HCT116 (cell line): ENCODE data around the gene BORCS5. TPM values are rescaled to one million over a fixed set of nuclear protein-coding genes. Genes with fewer than 3 reads are reported as not detected.

Source experiments
- ATAC-seq: fragments of 200-7000 bp; cut with Tn5 transposase; 2 replicates; pipeline ENCODE4 v1.9.1; 2020; ENCODE audit warnings: mild to moderate bottlenecking, moderate library complexity
- Bru-seq: library from RNA; stranded (reverse); fragments of 400-500 nt; gene quantifications from one replicate; lab custom pipeline; 2021; lab: Mats Ljungman, UMichigan
- BruChase-seq, 2 experiments: library from RNA; stranded (reverse); fragments of 400-500 nt; gene quantifications; one replicate each; lab custom pipeline; 2021; lab: Mats Ljungman, UMichigan
- BruUV-seq: library from RNA; stranded (reverse); fragments of 400-500 nt; replicated peaks from 2 replicates; lab custom pipeline; 2021; lab: Mats Ljungman, UMichigan
- CTCF ChIA-PET: fragments of 300-600 bp; sonication (Branson Sonifier 250); formaldehyde crosslinking; loops from one replicate; lab custom pipeline; 2021; ENCODE audit warnings: antibody characterized with exemption; lab: Charles Lee
- POLR2A ChIA-PET: fragments of 300-600, 350-600 bp; sonication (Branson Sonifier 250); formaldehyde crosslinking; loops from one replicate; lab custom pipeline; 2021; ENCODE audit warnings: antibody characterized with exemption; lab: Charles Lee
- RAD21 ChIA-PET, 2 experiments: fragments of 300-600 bp; sonication (Branson Sonifier 250); formaldehyde crosslinking; loops; one replicate each; lab custom pipeline; 2023; ENCODE audit warnings: low total read pairs in 2 of 2; ENCODE audit not compliant: uncharacterized antibody in 2 of 2, unreplicated experiment in 2 of 2, low non-redundant PET in 1 of 2; lab: Charles Lee
- DNase-seq: peaks from one replicate; pipeline ENCODE4 v3.0.0-alpha.2; 2010; ENCODE audit warnings: low read depth, low spot score
- H2AFZ ChIP-seq: fragments of 200-600 bp; shearing (Covaris generic), sonication (generic); 2 replicates; pipeline ENCODE4 v1.6.1; 2017; ENCODE audit warnings: low read depth, mixed run types, mixed read lengths, antibody characterized with exemption, low read length; ENCODE audit not compliant: poor library complexity, severe bottlenecking
- H3K27ac ChIP-seq: 2 replicates; pipeline ENCODE4 v1.5.1; 2012; ENCODE audit warnings: low read depth, low read length
- H3K27me3 ChIP-seq: fragments of 200-600 bp; sonication (generic); 2 replicates; pipeline ENCODE4 v1.6.1; 2016; ENCODE audit warnings: mixed run types, low read length, mixed read lengths; ENCODE audit not compliant: insufficient read depth
- H3K36me3 ChIP-seq, 2 experiments: fragments of 200-500 bp in 1 of 2; fragments of 200-600 bp in 1 of 2; sonication (Bioruptor generic) in 1 of 2; sonication (generic) in 1 of 2; 2 replicates each; pipeline versions ENCODE4 v1.5.1 to v1.6.1; 2014 to 2016; ENCODE audit warnings: low read length in 2 of 2, inconsistent platforms in 1 of 2, mixed read lengths in 1 of 2, mixed run types in 1 of 2; ENCODE audit not compliant: insufficient read depth in 2 of 2, control insufficient read depth in 1 of 2
- H3K4me1 ChIP-seq, 2 experiments: fragments of 200-600 bp in 1 of 2; sonication (generic) in 1 of 2; 2 replicates each; pipeline versions ENCODE4 v1.5.1 to v1.6.1; 2012 to 2017; ENCODE audit warnings: low read length in 2 of 2, inconsistent platforms in 1 of 2, mild to moderate bottlenecking in 1 of 2, mixed read lengths in 1 of 2, mixed run types in 1 of 2, moderate library complexity in 1 of 2; ENCODE audit not compliant: insufficient read depth in 2 of 2, control insufficient read depth in 1 of 2
- H3K4me2 ChIP-seq: fragments of 200-600 bp; sonication (generic); 2 replicates; pipeline ENCODE4 v1.6.1; 2017; ENCODE audit warnings: mixed run types, low read length, mixed read lengths
- H3K4me3 ChIP-seq, 2 experiments: fragments of 200-600 bp in 1 of 2; sonication (generic) in 1 of 2; replicated peaks in 1 of 2; 2 replicates each; pipeline ENCODE4 v1.5.1; 2011 to 2016; ENCODE audit warnings: low read length in 2 of 2, control low read depth in 1 of 2, low read depth in 1 of 2, mild to moderate bottlenecking in 1 of 2, mixed read lengths in 1 of 2, mixed run types in 1 of 2
- H3K79me2 ChIP-seq: fragments of 200-600 bp; sonication (generic); 2 replicates; pipeline ENCODE4 v1.6.1; 2017; ENCODE audit warnings: mild to moderate bottlenecking, mixed run types, low read length, moderate library complexity, mixed read lengths; ENCODE audit not compliant: insufficient read depth
- H3K9ac ChIP-seq: fragments of 200-600 bp; sonication (generic); 2 replicates; pipeline ENCODE4 v1.6.1; 2016; ENCODE audit warnings: low read length, mixed read lengths
- H3K9me2 ChIP-seq: fragments of 200-600 bp; sonication (generic), shearing (Covaris generic); 2 replicates; pipeline ENCODE4 v1.6.1; 2017; ENCODE audit warnings: mixed run types, mild to moderate bottlenecking, moderate library complexity; ENCODE audit not compliant: insufficient read depth
- H3K9me3 ChIP-seq, 2 experiments: fragments of 200-500 bp in 1 of 2; fragments of 200-600 bp in 1 of 2; sonication (Bioruptor generic) in 1 of 2; sonication (generic) in 1 of 2; 2 replicates each; pipeline ENCODE4 v1.6.1; 2014 to 2017; ENCODE audit warnings: low read length in 2 of 2, mixed read lengths in 2 of 2, inconsistent platforms in 1 of 2, low read depth in 1 of 2, mild to moderate bottlenecking in 1 of 2, mixed run types in 1 of 2, moderate library complexity in 1 of 2; ENCODE audit not compliant: control insufficient read depth in 1 of 2, insufficient read depth in 1 of 2
- H4K20me1 ChIP-seq: fragments of 200-600 bp; sonication (generic), shearing (Covaris generic); 2 replicates; pipeline ENCODE4 v1.6.1; 2017; ENCODE audit warnings: mixed run types, mild to moderate bottlenecking, moderate library complexity; ENCODE audit not compliant: insufficient read depth
- CBX3 ChIP-seq: IDR thresholded peaks from 2 replicates; pipeline ENCODE4 v1.6.1; 2012; ENCODE audit warnings: low read depth
- CEBPB ChIP-seq: IDR thresholded peaks from 2 replicates; pipeline ENCODE4 v1.6.1; 2012; ENCODE audit warnings: low read depth
- ELF1 ChIP-seq: IDR thresholded peaks from 2 replicates; pipeline ENCODE4 v1.6.1; 2012; ENCODE audit warnings: low read depth, borderline replicate concordance
- EZH2 ChIP-seq: fragments of 200-600 bp; sonication (generic); IDR thresholded peaks from 2 replicates; pipeline ENCODE4 v1.6.1; 2017; ENCODE audit warnings: antibody characterized with exemption, mixed run types
- FOSL1 ChIP-seq: IDR thresholded peaks from 2 replicates; pipeline ENCODE4 v1.6.1; 2012; ENCODE audit warnings: low read depth
- JUND ChIP-seq: IDR thresholded peaks from 2 replicates; pipeline ENCODE4 v1.6.1; 2012
- POLR2A ChIP-seq: IDR thresholded peaks from 2 replicates; pipeline ENCODE4 v1.7.0; 2011; ENCODE audit warnings: borderline replicate concordance; ENCODE audit not compliant: insufficient read depth, insufficient read length; ENCODE audit errors: extremely low read depth
- POLR2AphosphoS5 ChIP-seq: IDR thresholded peaks from 2 replicates; pipeline ENCODE4 v1.6.1; 2011; ENCODE audit warnings: mild to moderate bottlenecking, low read depth, low read length, moderate library complexity
- RAD21 ChIP-seq: IDR thresholded peaks from 2 replicates; pipeline ENCODE4 v1.6.1; 2012; ENCODE audit warnings: low read depth, mild to moderate bottlenecking
- SIN3A ChIP-seq: IDR thresholded peaks from 2 replicates; pipeline ENCODE4 v1.6.1; 2012; ENCODE audit warnings: low read depth
- SP1 ChIP-seq: IDR thresholded peaks from 2 replicates; pipeline ENCODE4 v1.6.1; 2012; ENCODE audit warnings: low read depth
- ZBTB33 ChIP-seq: IDR thresholded peaks from 2 replicates; pipeline ENCODE4 v1.6.1; 2011; ENCODE audit warnings: mild to moderate bottlenecking, low read length, moderate library complexity; ENCODE audit not compliant: insufficient replicate concordance; ENCODE audit errors: extremely low read depth
- ZFX ChIP-seq: fragments of 450-650 bp; IDR thresholded peaks from 2 replicates; pipeline ENCODE4 v1.6.1; 2017
- ZNF274 ChIP-seq: fragments of 200-500 bp; sonication (Bioruptor generic); IDR thresholded peaks from 2 replicates; pipeline ENCODE4 v1.6.1; 2014; ENCODE audit warnings: mild to moderate bottlenecking, low read depth, low read length, inconsistent platforms
- intact Hi-C: fragments of 100-400 bp; cut with micrococcal nuclease; formaldehyde crosslinking; loops from 2 replicates; pipeline ENCODE4 v1.10.0; 2022
- long read RNA-seq: library from polyadenylated mRNA; unstranded; transcript quantifications from one replicate; pipeline ENCODE4 v2.0.0, GENCODE V29; 2021; ENCODE audit not compliant: unreplicated experiment
- polyA plus RNA-seq: library from polyadenylated mRNA; unstranded; fragments of >200 nt; gene quantifications from 2 replicates; pipeline ENCODE4 v1.2.1, GENCODE V29; 2012; ENCODE audit warnings: missing spikeins
- total RNA-seq: library from RNA; stranded (reverse); gene quantifications from one replicate; pipeline ENCODE4 v1.2.1, GENCODE V29; 2021; ENCODE audit not compliant: unreplicated experiment
- TF ChIP-seq, protein P1 (sequence below), 3 experiments: fragments of 200-600 bp in 1 of 3; sonication (generic) in 1 of 3; IDR thresholded peaks in 2 of 3; conservative IDR thresholded peaks in 1 of 3; 2 replicates each; pipeline ENCODE4 v1.5.1; 2012 to 2017; ENCODE audit warnings: low read depth in 2 of 3, low read length in 2 of 3, antibody characterized with exemption in 1 of 3, borderline replicate concordance in 1 of 3, control low read depth in 1 of 3, mild to moderate bottlenecking in 1 of 3, mixed read lengths in 1 of 3, mixed run types in 1 of 3, moderate library complexity in 1 of 3; ENCODE audit not compliant: insufficient read depth in 1 of 3
- TF ChIP-seq, protein P2 (sequence below): IDR thresholded peaks from 2 replicates; pipeline ENCODE4 v1.6.1; 2012
- TF ChIP-seq, protein P3 (sequence below): IDR thresholded peaks from 2 replicates; pipeline ENCODE4 v1.6.1; 2012

BORCS5 gene
- total RNA-seq (8.7 TPM), Bru-seq, nascent RNA (percentile 63 among the genes with signal in this experiment), BruChase-seq, experiment 1, labeled RNA remaining after a 6-hour chase (percentile 52 among the genes with signal in this experiment), BruChase-seq, experiment 2, labeled RNA remaining after a 2-hour chase (percentile 54 among the genes with signal in this experiment)
- polyA plus RNA-seq = 8.2 and 8.4 TPM in 2 replicates
- long read RNA-seq, full-length matches to known transcripts = 7 of 12 reads
- long read RNA-seq, partial matches to known transcripts = 0 of 12 reads
- long read RNA-seq, other reads (novel, unspliced or antisense) = 5 of 12 reads

DNA sequence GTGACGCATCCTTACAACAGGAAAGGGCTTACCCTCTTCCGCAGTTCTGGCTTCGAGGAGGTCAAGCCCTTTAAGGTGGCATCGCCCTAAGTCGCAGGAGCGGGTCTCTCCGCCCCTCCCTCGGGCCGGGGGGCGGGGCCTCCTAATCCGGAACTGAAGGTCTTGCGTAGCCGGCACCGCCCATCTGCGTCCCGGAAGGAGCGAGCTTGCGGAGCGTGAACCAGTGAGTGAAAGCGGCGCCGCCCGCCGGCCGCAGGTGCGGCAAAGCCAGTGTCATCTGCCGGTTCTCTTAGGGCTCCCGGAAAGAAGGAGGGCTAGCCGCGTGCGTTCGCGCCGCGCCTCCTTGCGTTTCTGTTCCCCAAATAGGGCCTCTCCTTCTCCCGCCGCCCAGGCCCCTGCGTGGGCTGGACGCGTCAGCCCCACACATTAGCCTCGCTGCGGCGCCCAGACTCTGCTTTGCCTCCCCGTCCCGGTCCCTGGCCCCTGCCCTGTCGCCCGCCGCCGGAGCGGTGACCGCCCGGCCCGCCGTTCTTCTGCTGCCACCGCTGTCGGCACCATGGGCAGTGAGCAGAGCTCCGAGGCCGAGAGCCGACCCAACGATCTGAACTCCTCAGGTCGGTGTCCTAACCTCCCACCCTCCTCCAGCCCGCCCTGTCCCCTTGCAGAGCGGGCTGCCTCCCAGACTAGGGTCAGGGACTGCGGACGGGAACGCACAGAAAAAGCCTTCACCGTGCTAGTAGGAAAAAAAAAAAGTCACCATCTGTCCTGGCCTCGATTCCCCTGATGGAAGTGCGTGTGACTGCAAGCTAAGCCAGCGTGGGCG is at the start of gene BORCS5:
Gene BORCS5 (plus strand): TSS at position 183 of the 823 bp plus-strand sequence. CDS start 374 bp downstream, at position 557.
- intact Hi-C loops = no loop called here
- peak within 1 kb of the TSS; percentile 64 for H2AFZ ChIP-seq
- no peaks in the 10 kb centered on the region for H3K9me2 ChIP-seq
- peak within 1 kb of the TSS; percentile 93 for H3K4me2 ChIP-seq
- POLR2A ChIA-PET = interaction anchor here (0.6 to 2.1 kb wide), 12 partner anchors 9 to 380 kb away, joined by 3 to 6 read pairs (median 3); no protein-coding TSS in a partner anchor
- no peaks in the 10 kb centered on the region for H3K9me3 ChIP-seq
- RAD21 ChIA-PET = no interaction called here
- peak within 1 kb of the TSS; percentile 90 to 92 for H3K4me3 ChIP-seq
- peak within 1 kb of the TSS; percentile 79 for H3K27ac ChIP-seq
- no peaks in the 10 kb centered on the region for H4K20me1 ChIP-seq
- ATAC-seq (peak; percentile 96), DNase-seq (peak; percentile 91)
- peak within 1 kb of the TSS; percentile 87 for H3K9ac ChIP-seq
- no peaks in the 10 kb centered on the region for H3K27me3 ChIP-seq
- CTCF ChIA-PET = interaction anchor here (0.7 to 2.0 kb wide), 5 partner anchors 20 to 380 kb away, joined by 3 to 8 read pairs (median 4); no protein-coding TSS in a partner anchor
- no TSS peak for BruUV-seq
- H3K4me1 ChIP-seq = peaks cover 5 to 15% of the 10 kb centered on the region in 2 experiments; a peak in 3 of 4 replicates
- no peaks in the 10 kb centered on the region for H3K36me3 ChIP-seq
- peaks cover 16% of the 10 kb centered on the region for H3K79me2 ChIP-seq
- TF ChIP-seq SIN3A = peak; percentile 97
- TF ChIP-seq FOSL1 = no peak
- TF ChIP-seq, protein P1, sequence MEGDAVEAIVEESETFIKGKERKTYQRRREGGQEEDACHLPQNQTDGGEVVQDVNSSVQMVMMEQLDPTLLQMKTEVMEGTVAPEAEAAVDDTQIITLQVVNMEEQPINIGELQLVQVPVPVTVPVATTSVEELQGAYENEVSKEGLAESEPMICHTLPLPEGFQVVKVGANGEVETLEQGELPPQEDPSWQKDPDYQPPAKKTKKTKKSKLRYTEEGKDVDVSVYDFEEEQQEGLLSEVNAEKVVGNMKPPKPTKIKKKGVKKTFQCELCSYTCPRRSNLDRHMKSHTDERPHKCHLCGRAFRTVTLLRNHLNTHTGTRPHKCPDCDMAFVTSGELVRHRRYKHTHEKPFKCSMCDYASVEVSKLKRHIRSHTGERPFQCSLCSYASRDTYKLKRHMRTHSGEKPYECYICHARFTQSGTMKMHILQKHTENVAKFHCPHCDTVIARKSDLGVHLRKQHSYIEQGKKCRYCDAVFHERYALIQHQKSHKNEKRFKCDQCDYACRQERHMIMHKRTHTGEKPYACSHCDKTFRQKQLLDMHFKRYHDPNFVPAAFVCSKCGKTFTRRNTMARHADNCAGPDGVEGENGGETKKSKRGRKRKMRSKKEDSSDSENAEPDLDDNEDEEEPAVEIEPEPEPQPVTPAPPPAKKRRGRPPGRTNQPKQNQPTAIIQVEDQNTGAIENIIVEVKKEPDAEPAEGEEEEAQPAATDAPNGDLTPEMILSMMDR (IDR thresholded peaks at IDR 0.05 in 2 of 3, conservative IDR thresholded peaks at IDR 0.05 in 1 of 3; ENCODE audit: borderline replicate concordance in 1 of 3, insufficient read depth in 1 of 3, low read depth in 2 of 3, low read length in 2 of 3) = 0 out of 6 replicates have a peak, but pooled peaks of 1 of the 3 experiments have one; percentile 14
- no peak for TF ChIP-seq ZBTB33
- TF ChIP-seq ZFX = peak; percentile 52; the same call in 1 of the 2 replicates
- TF ChIP-seq ELF1 = peak; percentile 86
- TF ChIP-seq POLR2AphosphoS5 = peak; percentile 99
- TF ChIP-seq, protein P2, sequence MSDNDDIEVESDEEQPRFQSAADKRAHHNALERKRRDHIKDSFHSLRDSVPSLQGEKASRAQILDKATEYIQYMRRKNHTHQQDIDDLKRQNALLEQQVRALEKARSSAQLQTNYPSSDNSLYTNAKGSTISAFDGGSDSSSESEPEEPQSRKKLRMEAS = peak; percentile 94
- no peak; the same call in 1 of the 2 replicates for TF ChIP-seq CBX3
- peak; percentile 35; the same call in 1 of the 2 replicates for TF ChIP-seq RAD21
- no peak; the same call in 1 of the 2 replicates for TF ChIP-seq CEBPB
- no peak for TF ChIP-seq JUND
- TF ChIP-seq SP1 = peak; percentile 65
- TF ChIP-seq ZNF274 = no peak
- TF ChIP-seq, protein P3, sequence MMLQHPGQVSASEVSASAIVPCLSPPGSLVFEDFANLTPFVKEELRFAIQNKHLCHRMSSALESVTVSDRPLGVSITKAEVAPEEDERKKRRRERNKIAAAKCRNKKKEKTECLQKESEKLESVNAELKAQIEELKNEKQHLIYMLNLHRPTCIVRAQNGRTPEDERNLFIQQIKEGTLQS = no peak
- TF ChIP-seq EZH2 = no peak
- TF ChIP-seq POLR2A = peak; percentile 90
